Chondrocyte (in vitro differentiated cells): Measurements from ENCODE around the gene TALDO1. TPM values are rescaled to one million over a fixed set of nuclear protein-coding genes. Genes with fewer than 3 reads are reported as not detected.

Experiments used
- DNase-seq: peaks from one replicate; pipeline ENCODE4 v3.0.0; 2021; ENCODE audit warnings: mixed read lengths, low spot score
- H3K27ac Mint-ChIP-seq: one replicate; pipeline ENCODE4 v1.8.0; 2021; ENCODE audit warnings: mild to moderate bottlenecking, moderate library complexity, mixed read lengths; ENCODE audit not compliant: unreplicated experiment
- H3K27me3 Mint-ChIP-seq: 2 replicates; pipeline ENCODE4 v1.8.0; 2021; ENCODE audit warnings: low read depth, mixed read lengths
- H3K36me3 Mint-ChIP-seq: 2 replicates; pipeline ENCODE4 v1.8.0; 2021; ENCODE audit warnings: low read depth, mixed read lengths
- H3K4me1 Mint-ChIP-seq: 2 replicates; pipeline ENCODE4 v1.8.0; 2021; ENCODE audit warnings: low read depth, mild to moderate bottlenecking, mixed read lengths
- H3K4me3 Mint-ChIP-seq: one replicate; pipeline ENCODE4 v1.8.0; 2021; ENCODE audit warnings: mild to moderate bottlenecking, moderate library complexity, mixed read lengths; ENCODE audit not compliant: unreplicated experiment
- H3K9me3 Mint-ChIP-seq: 2 replicates; pipeline ENCODE4 v1.8.0; 2021; ENCODE audit warnings: low read depth, mixed read lengths
- CTCF ChIP-seq: fragments of 200-600 bp; sonication (generic); IDR thresholded peaks from 2 replicates; pipeline ENCODE4 v1.5.0; 2021; ENCODE audit warnings: antibody characterized with exemption, mild to moderate bottlenecking, moderate library complexity
- total RNA-seq: library from RNA; stranded (reverse); gene quantifications from 3 replicates; pipeline ENCODE4 v1.2.1, GENCODE V29; 2021

TALDO1 gene
- total RNA-seq, 1 donor from 2014 or later = 151 TPM

- no peak overlapping the region for H3K27ac Mint-ChIP-seq
- H3K4me3 Mint-ChIP-seq = no peak overlapping the region
- no peaks in the 10 kb centered on the region for H3K27me3 Mint-ChIP-seq
- no peak for DNase-seq
- TF ChIP-seq CTCF = no peak
- H3K4me1 Mint-ChIP-seq = peaks cover 12% of the 10 kb centered on the region
- no peaks in the 10 kb centered on the region for H3K36me3 Mint-ChIP-seq
- no peaks in the 10 kb centered on the region for H3K9me3 Mint-ChIP-seq
Observed at GRCh38 chr11:791658-792534, 44.6 kb downstream of the TALDO1 start.

GRCh38 chr11:792535-792821, 45.2 kb downstream of the TALDO1 start:
- no peak for TF ChIP-seq CTCF
- no peak overlapping the region for H3K27ac Mint-ChIP-seq
- no peak for DNase-seq
- no peaks in the 10 kb centered on the region for H3K9me3 Mint-ChIP-seq
- H3K4me1 Mint-ChIP-seq = peaks cover 15% of the 10 kb centered on the region
- no peaks in the 10 kb centered on the region for H3K36me3 Mint-ChIP-seq
- no peaks in the 10 kb centered on the region for H3K27me3 Mint-ChIP-seq
- no peak overlapping the region for H3K4me3 Mint-ChIP-seq

- Mint-ChIP-seq H3K9me3 (no peaks in the 10 kb centered on the region), H3K27ac (no peak overlapping the region), H3K4me3 (no peak overlapping the region), H3K27me3 (no peaks in the 10 kb centered on the region), H3K4me1 (peaks cover 15% of the 10 kb centered on the region), H3K36me3 (no peaks in the 10 kb centered on the region)
- no peak for TF ChIP-seq CTCF
- no peak for DNase-seq
Observed at GRCh38 chr11:792873-793272, 45.6 kb downstream of the TALDO1 start.

- Mint-ChIP-seq H3K27ac (no peak overlapping the region), H3K36me3 (no peaks in the 10 kb centered on the region), H3K4me1 (peaks cover 15% of the 10 kb centered on the region), H3K4me3 (no peak overlapping the region), H3K27me3 (no peaks in the 10 kb centered on the region), H3K9me3 (no peaks in the 10 kb centered on the region)
- TF ChIP-seq CTCF = no peak
- no peak for DNase-seq
Observed at GRCh38 chr11:793556-793955, 46.3 kb downstream of the TALDO1 start.

GRCh38 chr11:794013-794765, 46.9 kb downstream of the TALDO1 start:
- no peaks in the 10 kb centered on the region for H3K36me3 Mint-ChIP-seq
- no peak overlapping the region for H3K4me3 Mint-ChIP-seq

More at GRCh38 chr11:794013-794765, 46.9 kb downstream of the TALDO1 start:
- Mint-ChIP-seq H3K4me1 (peaks cover 15% of the 10 kb centered on the region), H3K9me3 (no peaks in the 10 kb centered on the region), H3K27ac (no peak overlapping the region), H3K27me3 (no peaks in the 10 kb centered on the region)
- DNase-seq = no peak
- no peak for TF ChIP-seq CTCF
